ENCODE measurements around the gene CCL3.
"Not testable (repeated sequence)": the region's sequence is repeated elsewhere in the genome, so short reads cannot be mapped to it uniquely, and the experiment has no call there.

The CCL3 gene

GRCh38 chr17:36089888-36090836 is at the start of gene CCL3:
Gene CCL3 (minus strand): TSS chr17:36090143. CDS start chr17:36090058, 85 bp downstream.
- no peak for DNase-seq

DNA sequence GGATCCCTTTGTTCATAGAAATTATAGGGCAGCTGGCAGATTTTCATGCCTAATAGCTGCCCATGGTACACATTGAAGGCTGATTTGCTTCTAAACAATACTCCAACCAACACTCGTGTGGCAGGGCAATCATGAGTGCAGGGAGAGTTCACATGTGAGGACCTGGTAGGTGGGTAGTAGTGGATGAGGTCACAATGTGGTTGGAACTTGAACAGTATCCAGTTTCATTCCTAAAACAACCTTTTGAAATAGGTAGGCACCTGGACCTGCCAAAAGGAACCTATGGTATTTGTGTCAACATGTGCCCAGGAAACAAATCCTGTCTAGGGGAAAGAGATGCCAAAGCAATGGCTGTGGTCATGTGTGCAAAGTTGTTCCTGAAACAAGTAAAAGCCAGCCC is 46.5 kb upstream of the CCL3 start:
- no peak for DNase-seq

DNA sequence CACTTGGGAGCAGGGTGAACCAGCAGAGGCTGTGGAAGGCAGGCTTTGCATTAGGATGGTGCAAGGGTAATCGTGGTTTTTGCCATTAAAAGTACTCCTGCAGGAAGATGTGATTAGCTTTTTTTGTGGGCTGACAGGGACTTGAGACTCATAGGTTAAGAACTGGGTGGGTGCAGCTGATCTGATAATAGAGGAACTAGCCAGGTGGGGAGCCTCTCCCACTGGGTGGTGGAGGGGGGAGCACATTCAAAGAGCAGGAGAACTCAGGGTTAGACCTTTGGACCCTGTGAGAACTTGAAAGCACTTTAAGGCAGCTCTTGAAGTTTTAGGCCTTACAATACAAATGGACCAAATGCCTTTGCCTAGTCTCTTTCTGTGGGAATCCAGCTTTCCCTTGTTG is 46.1 kb upstream of the CCL3 start:
- no peak for DNase-seq

GRCh38 chr17:36135465-36135864 is 45.5 kb upstream of the CCL3 start:
- no peak for DNase-seq

DNA sequence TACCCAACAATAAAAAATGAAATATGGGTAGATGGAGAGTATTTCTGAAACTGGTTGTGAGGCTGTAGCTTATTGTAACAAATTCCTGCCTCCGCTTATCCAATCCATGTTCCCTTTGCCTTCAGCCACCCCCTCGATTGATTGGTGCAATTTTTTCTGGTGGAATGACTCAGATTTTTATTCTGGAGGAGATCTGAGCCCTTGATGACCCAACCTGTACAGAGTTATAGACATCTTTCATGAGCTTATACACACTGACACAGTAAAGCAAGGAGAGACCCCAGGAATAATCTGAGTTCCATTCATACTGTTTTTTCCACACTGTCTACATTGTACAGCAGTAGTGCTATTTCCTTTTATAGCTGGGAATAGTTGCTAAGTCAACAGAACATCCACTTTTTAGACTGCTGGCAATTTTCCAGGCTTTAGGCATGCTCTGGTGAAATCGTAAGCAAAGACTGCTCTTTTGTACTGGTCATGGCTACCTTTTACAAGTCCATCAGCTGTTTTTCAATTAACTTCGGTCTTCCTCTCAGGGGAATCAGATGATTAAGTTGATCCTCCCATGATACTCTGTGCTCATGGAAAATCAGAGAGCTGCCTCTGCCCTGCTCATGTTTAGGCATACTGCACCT is 43.8 kb upstream of the CCL3 start:
- DNase-seq = no peak

GRCh38 chr17:36132421-36132831 is 42.5 kb upstream of the CCL3 start:
- DNase-seq = no peak

DNA sequence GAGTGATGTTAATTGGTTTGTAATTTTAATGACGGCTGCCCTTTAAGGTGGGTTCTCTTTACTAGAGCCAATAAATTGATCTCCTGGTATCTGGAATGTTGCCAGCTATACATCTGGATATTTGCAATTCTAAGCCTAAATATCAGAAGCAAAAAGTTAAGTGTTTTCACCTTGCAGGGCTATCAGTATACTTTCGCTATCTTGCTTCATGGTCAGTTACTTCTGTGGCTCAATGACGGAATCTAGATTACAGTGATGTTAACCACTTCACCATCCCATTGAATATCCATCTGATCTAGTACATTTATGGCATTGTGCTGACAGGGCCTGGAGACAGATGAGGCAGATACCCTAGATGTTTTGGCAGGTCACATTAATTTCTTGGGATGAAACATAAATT is 42.0 kb upstream of the CCL3 start:
- DNase-seq = no peak

- no peak for DNase-seq
These were observed 41.5 kb upstream of the CCL3 start for GRCh38 chr17:36131421-36131820.

DNA sequence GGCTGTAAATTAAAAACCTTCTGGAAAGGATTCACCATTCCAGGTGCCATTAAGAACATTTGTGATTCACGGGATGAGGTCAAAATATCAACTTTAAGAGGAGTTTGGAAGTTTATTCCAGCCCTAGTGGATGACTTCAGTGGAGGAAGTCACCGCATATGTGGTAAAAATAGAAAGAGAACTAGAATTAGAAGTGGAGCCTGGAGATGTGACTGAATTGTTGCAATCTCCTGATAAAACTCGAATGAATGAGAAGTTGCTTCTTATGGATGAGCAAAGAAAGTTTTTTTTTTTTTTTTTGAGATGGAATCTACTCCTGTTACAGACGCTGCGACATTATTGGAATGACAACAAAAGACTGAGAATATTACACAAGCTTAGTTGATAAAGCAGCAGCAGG is 40.4 kb upstream of the CCL3 start:
- no peak for DNase-seq

- no peak for DNase-seq
These were observed 39.7 kb upstream of the CCL3 start for GRCh38 chr17:36129616-36130015.

DNA sequence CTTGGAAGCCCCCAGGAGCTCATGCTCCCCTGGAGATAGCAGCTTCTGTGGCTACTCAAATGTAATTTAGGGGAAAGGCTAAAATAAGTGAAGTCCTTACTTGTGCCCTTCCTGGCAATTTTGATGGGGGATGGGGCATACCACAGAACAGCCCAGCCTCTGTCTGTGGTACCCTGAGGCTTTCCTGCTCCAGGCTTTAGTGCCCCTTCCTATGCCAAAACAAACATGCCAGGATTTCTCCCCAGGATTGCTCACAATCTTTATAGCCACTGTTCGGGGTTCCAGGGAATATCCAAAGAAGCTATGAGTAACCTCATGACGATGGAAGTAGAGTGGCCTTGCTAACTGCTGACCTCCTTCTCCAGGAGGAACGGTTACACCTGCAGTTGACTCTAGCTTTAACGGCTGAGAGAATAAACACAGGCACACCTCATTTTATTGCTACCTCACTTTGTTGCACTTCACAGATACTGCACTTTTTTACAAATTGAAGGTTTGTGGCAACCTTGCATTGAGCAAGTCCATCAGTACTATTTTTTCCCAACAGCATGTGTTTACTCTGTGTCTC is 38.6 kb upstream of the CCL3 start:
- DNase-seq = no peak

GRCh38 chr17:36127911-36128310 is 38.0 kb upstream of the CCL3 start:
- no peak for DNase-seq

DNA sequence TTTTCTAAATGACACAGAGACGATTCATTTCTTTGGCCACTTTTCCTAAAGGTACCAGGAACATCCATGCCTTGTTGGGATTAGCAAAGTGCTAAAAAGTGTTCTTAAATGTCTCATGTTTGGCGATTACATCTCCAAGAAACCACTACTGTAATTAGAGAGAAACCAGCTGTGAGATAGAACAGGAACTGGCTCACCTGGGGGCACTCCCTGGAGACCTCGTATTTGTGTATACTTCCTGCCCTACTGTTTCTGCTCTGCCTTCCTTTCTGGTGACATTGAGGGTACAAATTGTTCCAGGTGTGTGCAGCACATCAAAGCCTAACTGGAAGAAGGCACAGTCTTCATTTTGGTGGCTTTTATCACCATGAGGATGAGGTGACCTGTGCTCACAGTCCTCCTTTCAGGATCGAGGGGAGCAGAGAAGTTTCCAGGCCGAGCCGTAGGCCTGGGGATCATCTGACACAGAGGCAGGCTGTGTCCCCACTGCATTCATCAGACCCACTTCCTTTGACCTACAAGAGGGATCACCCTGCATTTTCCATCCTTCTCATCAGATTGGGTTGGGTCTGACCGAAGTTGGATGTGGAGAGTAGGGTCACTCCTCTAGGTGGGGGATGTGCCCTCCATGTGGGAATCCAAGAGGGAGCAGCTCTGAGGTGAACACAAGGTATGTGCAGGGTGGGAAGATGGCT is 37.4 kb upstream of the CCL3 start:
- no peak for DNase-seq

- DNase-seq = no peak
These were observed 35.2 kb upstream of the CCL3 start for GRCh38 chr17:36124879-36125824.

DNA sequence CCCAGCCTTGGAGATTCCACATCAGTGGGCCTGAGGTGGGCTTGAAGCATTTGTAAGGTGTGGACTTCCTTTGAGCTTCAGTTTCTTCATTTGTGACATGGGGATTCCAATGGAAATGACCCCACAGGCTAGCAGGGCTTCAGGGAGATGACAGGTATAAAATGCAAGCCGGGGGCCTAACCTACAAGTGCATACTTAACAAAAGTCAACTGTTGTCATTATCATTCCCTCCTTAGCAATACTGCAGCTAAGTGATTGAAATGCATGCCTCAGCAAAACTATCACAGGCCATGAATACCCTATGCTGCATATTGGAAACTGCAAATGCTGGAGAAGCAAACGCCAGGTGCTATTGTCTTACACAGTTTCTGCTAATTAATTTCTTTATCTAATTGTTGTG is 33.5 kb upstream of the CCL3 start:
- DNase-seq = no peak

GRCh38 chr17:36121099-36121498 is 31.2 kb upstream of the CCL3 start:
- DNase-seq = not testable (repeated sequence)

DNA sequence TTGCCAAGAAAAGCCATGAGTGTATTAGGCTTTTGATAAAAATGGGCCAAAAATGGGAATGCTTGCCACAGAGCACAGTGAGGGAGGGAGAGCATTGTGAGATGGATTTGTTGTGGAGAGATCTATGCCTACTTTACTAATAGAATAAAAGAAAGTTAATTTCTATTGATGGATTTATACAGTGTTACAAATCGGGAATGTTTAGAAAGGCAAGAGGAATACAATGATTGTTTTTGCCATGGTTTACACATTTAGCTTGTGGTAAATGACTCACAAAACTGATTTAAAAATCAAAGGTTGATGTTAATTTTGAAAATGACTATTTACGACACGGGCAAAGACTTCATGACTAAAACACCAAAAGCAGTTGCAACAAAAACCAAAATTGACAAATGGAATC is 30.3 kb upstream of the CCL3 start:
- DNase-seq = no peak

DNA sequence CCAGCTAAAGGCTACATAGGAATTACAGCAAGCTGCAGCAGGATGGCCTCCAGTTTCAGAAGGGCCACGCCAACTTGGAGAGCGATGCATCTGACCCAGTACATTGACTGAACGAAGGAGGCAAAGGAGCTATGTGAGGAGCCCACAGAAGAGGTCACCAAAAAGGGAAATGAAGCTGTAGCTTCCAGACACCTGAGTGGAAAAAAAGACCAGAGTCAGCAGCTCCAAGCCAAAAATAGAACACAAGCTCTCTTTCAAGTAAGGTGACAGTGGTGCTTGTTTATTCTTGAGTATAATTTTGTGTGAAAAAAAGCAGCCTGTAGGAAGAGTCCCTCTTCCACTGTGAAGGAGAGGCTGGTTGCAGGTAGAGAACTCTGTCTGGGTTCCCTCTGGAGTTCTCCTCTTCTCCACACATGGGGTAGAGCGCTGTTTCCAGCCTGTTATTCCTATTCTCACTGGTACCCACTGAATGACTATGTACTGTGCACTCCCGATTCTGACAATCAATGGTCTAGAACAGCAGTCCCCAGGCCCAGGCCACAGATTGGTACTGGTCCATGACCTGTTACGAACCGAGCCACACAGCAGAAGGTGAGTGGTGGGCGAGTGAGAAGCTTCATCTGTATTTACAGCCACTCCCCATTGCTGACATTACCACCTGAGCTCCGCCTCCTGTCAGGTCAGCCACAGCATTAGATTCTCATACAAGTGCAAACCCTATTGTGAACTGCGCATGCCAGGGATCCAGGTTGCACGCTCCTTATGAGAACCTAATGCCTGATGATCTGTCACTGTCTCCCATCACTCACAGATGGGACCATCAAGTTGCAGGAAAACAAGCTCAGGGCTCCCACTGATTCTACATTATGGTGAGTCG is 28.8 kb upstream of the CCL3 start:
- DNase-seq = no peak

DNA sequence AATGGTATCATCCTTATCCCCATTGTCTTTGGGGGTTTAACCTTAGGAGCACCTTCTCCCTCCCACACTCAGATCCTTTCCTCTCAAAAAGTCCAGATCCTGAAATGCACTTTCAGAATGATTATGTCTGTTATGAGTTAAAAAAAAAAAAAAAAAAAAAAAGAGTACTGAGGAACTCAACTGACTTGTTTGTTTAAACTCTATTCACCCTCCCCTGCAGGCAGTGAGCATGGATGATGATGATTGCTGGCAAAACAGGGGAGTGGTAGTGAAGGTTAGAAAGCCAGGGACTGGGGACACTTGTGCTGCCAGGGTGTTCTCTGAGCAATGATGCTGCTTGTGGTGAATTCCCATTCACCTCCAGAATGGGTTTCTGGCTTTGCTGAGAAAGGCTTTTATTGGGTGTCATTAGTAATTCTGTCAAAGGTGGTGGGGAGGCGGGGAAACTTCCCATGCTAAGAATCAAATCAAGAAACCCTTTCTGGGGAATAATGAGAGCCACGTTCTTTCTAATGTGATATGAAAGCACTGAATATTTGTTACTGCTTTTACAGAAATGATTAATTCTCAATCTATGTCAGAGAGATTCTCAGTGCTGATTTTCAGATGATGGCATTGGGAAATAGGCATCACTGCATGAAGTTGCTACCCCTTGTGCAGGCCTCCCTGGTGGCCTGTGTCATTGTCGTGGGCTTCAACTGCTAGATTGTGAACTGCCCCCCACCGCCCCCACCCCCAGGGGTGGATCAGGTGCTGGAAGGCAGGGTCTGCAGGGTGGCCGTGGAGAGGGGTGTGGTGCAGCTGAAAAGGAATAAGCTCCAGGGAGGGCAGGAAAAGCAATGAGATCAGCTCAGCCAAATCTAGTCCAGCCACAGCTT is 27.8 kb upstream of the CCL3 start:
- no peak for DNase-seq

GRCh38 chr17:36115649-36115977 is 25.7 kb upstream of the CCL3 start:
- not testable (repeated sequence) for DNase-seq

Measured in NCI-H524 treated with DMSO at 0.1 percent for 48 hours (cell line).